Natural killer cell (primary cell): Measurements from ENCODE around the gene ASTE1. TPM values are rescaled to one million over a fixed set of nuclear protein-coding genes. Genes with fewer than 3 reads are reported as not detected.

Source experiments
- ATAC-seq, 3 donors: fragments of 150-1000 bp in 2 of 3; fragments of 200-7000 bp in 1 of 3; cut with Tn5 transposase; 1 replicate in 1 of 3; 2 replicates in 2 of 3; pipeline ENCODE4 v1.10.0; 2021; ENCODE audit warnings: mild to moderate bottlenecking in 2 of 3, moderate library complexity in 2 of 3
- DNase-seq, 2 donors: peaks; one replicate each; pipeline versions ENCODE4 v3.0.0 to v3.0.0-alpha.2; 2013 to 2021; ENCODE audit warnings: mixed read lengths in 1 of 2
- H3K27ac ChIP-seq: one replicate; pipeline ENCODE4 v1.5.1; 2013; ENCODE audit warnings: mild to moderate bottlenecking, low read length
- H3K27me3 ChIP-seq: one replicate; pipeline ENCODE4 v1.6.1; 2013; ENCODE audit warnings: low read length; ENCODE audit not compliant: control insufficient read depth, insufficient read depth
- H3K36me3 ChIP-seq: one replicate; pipeline ENCODE4 v1.6.1; 2013; ENCODE audit warnings: low read length; ENCODE audit not compliant: control insufficient read depth, insufficient read depth
- H3K4me1 ChIP-seq: one replicate; pipeline ENCODE4 v1.6.1; 2013; ENCODE audit warnings: low read length; ENCODE audit not compliant: control insufficient read depth, insufficient read depth
- H3K4me3 ChIP-seq: one replicate; pipeline ENCODE4 v1.5.1; 2013; ENCODE audit warnings: low read length
- H3K9me3 ChIP-seq: one replicate; pipeline ENCODE4 v1.6.1; 2013; ENCODE audit warnings: low read length; ENCODE audit not compliant: control insufficient read depth, insufficient read depth
- H3K27ac Mint-ChIP-seq, 2 donors: one replicate each; pipeline ENCODE4 v1.8.0; 2022; ENCODE audit warnings: mild to moderate bottlenecking in 2 of 2, mixed read lengths in 2 of 2, moderate library complexity in 1 of 2
- H3K27me3 Mint-ChIP-seq, 2 donors: one replicate each; pipeline ENCODE4 v1.8.0; 2022; ENCODE audit warnings: low read depth in 2 of 2, mixed read lengths in 2 of 2
- H3K36me3 Mint-ChIP-seq: one replicate; pipeline ENCODE4 v1.8.0; 2022; ENCODE audit warnings: mixed read lengths
- H3K4me1 Mint-ChIP-seq, 2 donors: one replicate each; pipeline ENCODE4 v1.8.0; 2022; ENCODE audit warnings: mixed read lengths in 2 of 2
- H3K4me3 Mint-ChIP-seq: one replicate; pipeline ENCODE4 v1.8.0; 2022; ENCODE audit warnings: mild to moderate bottlenecking, moderate library complexity, mixed read lengths
- H3K9me3 Mint-ChIP-seq, 2 donors: one replicate each; pipeline ENCODE4 v1.8.0; 2022; ENCODE audit warnings: mixed read lengths in 2 of 2
- CTCF ChIP-seq: fragments of 200-600 bp; IDR thresholded peaks from one replicate; pipeline ENCODE4 v1.8.0; 2022; ENCODE audit warnings: antibody characterized with exemption
- WGBS: methylation state at CpG from one replicate; pipeline ENCODE4 v1.1.7; 2013; ENCODE audit warnings: missing lambda C conversion rate; ENCODE audit not compliant: insufficient coverage; 5-methylcytosine and 5-hydroxymethylcytosine counted together
- intact Hi-C: fragments of 100-400 bp; cut with micrococcal nuclease; formaldehyde crosslinking; loops from one replicate; pipeline ENCODE4 v1.14.2; 2022
- total RNA-seq, 4 donors: library from RNA; stranded (reverse); fragments of 120-200 nt in 1 of 4; gene quantifications; one replicate each; pipeline versions ENCODE4 v1.2.3 to v1.2.4, GENCODE V29; 2013 to 2022

The ASTE1 gene
- total RNA-seq, 3 donors from 2014 or later (not counting 1 experiment from before 2014, with no cell fraction given): 22.8 to 28.8 (median 24.3) TPM

GRCh38 chr3:131001071-131001470, 25.6 kb downstream of the ASTE1 start:
- intact Hi-C loops: no loop called here
- no peak overlapping the region for H3K27ac Mint-ChIP-seq

GRCh38 chr3:130997289-130997688, 29.3 kb downstream of the ASTE1 start:
- no peak for ATAC-seq
- Mint-ChIP-seq H3K4me1 (no peaks in the 10 kb centered on the region), H3K9me3 (no peaks in the 10 kb centered on the region), H3K4me3 (no peak overlapping the region), H3K27me3 (no peaks in the 10 kb centered on the region), H3K27ac (no peak overlapping the region), H3K36me3 (no peaks in the 10 kb centered on the region)
- peaks cover 36% of the 10 kb centered on the region for H3K36me3 ChIP-seq
- H3K4me1 ChIP-seq: no peaks in the 10 kb centered on the region
- no peaks in the 10 kb centered on the region for H3K27me3 ChIP-seq
- WGBS: 98% methylated on average over 5 of the region's 7 CpGs
- H3K9me3 ChIP-seq: no peaks in the 10 kb centered on the region
- intact Hi-C loops: no loop called here
- no peak for DNase-seq
- H3K27ac ChIP-seq: no peak overlapping the region
- no peak for TF ChIP-seq CTCF
- no peak overlapping the region for H3K4me3 ChIP-seq

More at GRCh38 chr3:131001071-131001470, 25.6 kb downstream of the ASTE1 start:
- H3K36me3 ChIP-seq: peaks cover 34% of the 10 kb centered on the region
- H3K4me3 Mint-ChIP-seq: no peak overlapping the region
- no peak overlapping the region for H3K27ac ChIP-seq
- no peaks in the 10 kb centered on the region for H3K9me3 Mint-ChIP-seq
- H3K4me1 Mint-ChIP-seq: peaks cover 24 to 28% of the 10 kb centered on the region in 2 donors
- H3K4me3 ChIP-seq: no peak overlapping the region
- no peak for ATAC-seq
- no peak for DNase-seq
- no peaks in the 10 kb centered on the region for H3K27me3 ChIP-seq
- peaks cover 5% of the 10 kb centered on the region for H3K4me1 ChIP-seq
- H3K27me3 Mint-ChIP-seq: no peaks in the 10 kb centered on the region
- no peaks in the 10 kb centered on the region for H3K36me3 Mint-ChIP-seq
- TF ChIP-seq CTCF: no peak
- no peaks in the 10 kb centered on the region for H3K9me3 ChIP-seq
- 100% methylated on average over 1 of the region's 1 CpG for WGBS

- no peak for ATAC-seq
- Mint-ChIP-seq H3K36me3 (peaks cover 10% of the 10 kb centered on the region), H3K9me3 (no peaks in the 10 kb centered on the region), H3K27me3 (no peaks in the 10 kb centered on the region), H3K4me3 (no peak overlapping the region), H3K4me1 (peaks cover 12 to 14% of the 10 kb centered on the region in 2 donors), H3K27ac (no peak overlapping the region)
- Histone ChIP-seq H3K27ac (no peak overlapping the region), H3K27me3 (no peaks in the 10 kb centered on the region), H3K9me3 (no peaks in the 10 kb centered on the region), H3K36me3 (peaks cover 17% of the 10 kb centered on the region), H3K4me3 (no peak overlapping the region), H3K4me1 (no peaks in the 10 kb centered on the region)
- TF ChIP-seq CTCF: no peak
- DNase-seq: no peak
- intact Hi-C loops: no loop called here
- 93% methylated on average over 3 of the region's 3 CpGs for WGBS
Measured at GRCh38 chr3:130992344-130992743, 34.3 kb downstream of the ASTE1 start.

GRCh38 chr3:130991126-130991525, 35.5 kb downstream of the ASTE1 start:
- Mint-ChIP-seq H3K9me3 (no peaks in the 10 kb centered on the region), H3K27me3 (no peaks in the 10 kb centered on the region), H3K4me1 (peaks cover 12 to 14% of the 10 kb centered on the region in 2 donors), H3K4me3 (no peak overlapping the region), H3K36me3 (peaks cover 10% of the 10 kb centered on the region), H3K27ac (no peak overlapping the region)
- no peaks in the 10 kb centered on the region for H3K27me3 ChIP-seq
- H3K36me3 ChIP-seq: peaks cover 8% of the 10 kb centered on the region
- H3K4me1 ChIP-seq: no peaks in the 10 kb centered on the region
- intact Hi-C loops: no loop called here
- H3K27ac ChIP-seq: no peak overlapping the region
- no peak for DNase-seq
- 97% methylated on average over 4 of the region's 5 CpGs for WGBS
- H3K4me3 ChIP-seq: no peak overlapping the region
- no peak for TF ChIP-seq CTCF
- no peaks in the 10 kb centered on the region for H3K9me3 ChIP-seq
- ATAC-seq: no peak
